Mesothelial cell of epicardium (in vitro differentiated cells): ENCODE data around the gene SLC25A45. TPM values are rescaled to one million over a fixed set of nuclear protein-coding genes. Genes with fewer than 3 reads are reported as not detected.

Source experiments
- DNase-seq, 2 experiments: peaks; one replicate each; pipeline ENCODE4 v3.0.0; 2021; ENCODE audit warnings: low spot score in 2 of 2; ENCODE audit not compliant: unreplicated experiment in 2 of 2
- H3K27ac Mint-ChIP-seq: 2 replicates; pipeline ENCODE4 v1.8.0; 2021; ENCODE audit warnings: mixed read lengths
- H3K27me3 Mint-ChIP-seq: 2 replicates; pipeline ENCODE4 v1.8.0; 2021; ENCODE audit warnings: low read depth, mixed read lengths
- H3K36me3 Mint-ChIP-seq: 2 replicates; pipeline ENCODE4 v1.8.0; 2021; ENCODE audit warnings: mixed read lengths
- H3K4me1 Mint-ChIP-seq: 2 replicates; pipeline ENCODE4 v1.8.0; 2021; ENCODE audit warnings: mixed read lengths
- H3K4me3 Mint-ChIP-seq: 2 replicates; pipeline ENCODE4 v1.8.0; 2021; ENCODE audit warnings: mild to moderate bottlenecking, moderate library complexity, mixed read lengths
- H3K9me3 Mint-ChIP-seq: 2 replicates; pipeline ENCODE4 v1.8.0; 2021; ENCODE audit warnings: mixed read lengths
- CTCF ChIP-seq: fragments of 200-600 bp; sonication (generic); IDR thresholded peaks from one replicate; pipeline ENCODE4 v1.5.0; 2021; ENCODE audit warnings: antibody characterized with exemption; ENCODE audit not compliant: unreplicated experiment
- total RNA-seq: library from RNA; stranded (reverse); gene quantifications from 3 replicates; pipeline ENCODE4 v1.2.1, GENCODE V29; 2021

SLC25A45 gene
- total RNA-seq, 1 donor from 2014 or later: 4.7 TPM

GRCh38 chr11:65403607-65404121 lies 21.2 kb upstream of the SLC25A45 start:
- DNase-seq: no peak
- Mint-ChIP-seq H3K27ac (peak overlapping the region; percentile 39), H3K36me3 (peaks cover 17% of the 10 kb centered on the region), H3K9me3 (no peaks in the 10 kb centered on the region), H3K27me3 (no peaks in the 10 kb centered on the region), H3K4me3 (no peak overlapping the region), H3K4me1 (no peaks in the 10 kb centered on the region)
- TF ChIP-seq CTCF: no peak

- Mint-ChIP-seq H3K4me1 (no peaks in the 10 kb centered on the region), H3K9me3 (no peaks in the 10 kb centered on the region), H3K4me3 (no peak overlapping the region), H3K27ac (no peak overlapping the region), H3K36me3 (peaks cover 14% of the 10 kb centered on the region), H3K27me3 (no peaks in the 10 kb centered on the region)
- no peak for DNase-seq
- TF ChIP-seq CTCF: no peak
Observed at GRCh38 chr11:65402790-65403189, 20.3 kb upstream of the SLC25A45 start.

GRCh38 chr11:65401803-65402248 lies 19.4 kb upstream of the SLC25A45 start:
- Mint-ChIP-seq H3K9me3 (no peaks in the 10 kb centered on the region), H3K4me1 (no peaks in the 10 kb centered on the region), H3K27ac (no peak overlapping the region), H3K27me3 (no peaks in the 10 kb centered on the region), H3K4me3 (no peak overlapping the region), H3K36me3 (peaks cover 19% of the 10 kb centered on the region)
- no peak for TF ChIP-seq CTCF
- no peak for DNase-seq

GRCh38 chr11:65401073-65401802 lies 18.8 kb upstream of the SLC25A45 start:
- no peak for DNase-seq
- H3K36me3 Mint-ChIP-seq: peaks cover 19% of the 10 kb centered on the region
- H3K27ac Mint-ChIP-seq: no peak overlapping the region
- TF ChIP-seq CTCF: no peak
- H3K9me3 Mint-ChIP-seq: no peaks in the 10 kb centered on the region
- H3K27me3 Mint-ChIP-seq: no peaks in the 10 kb centered on the region
- no peak overlapping the region for H3K4me3 Mint-ChIP-seq
- no peaks in the 10 kb centered on the region for H3K4me1 Mint-ChIP-seq

GRCh38 chr11:65400307-65401072 lies 18.0 kb upstream of the SLC25A45 start:
- H3K27me3 Mint-ChIP-seq: no peaks in the 10 kb centered on the region
- H3K9me3 Mint-ChIP-seq: no peaks in the 10 kb centered on the region
- no peak overlapping the region for H3K4me3 Mint-ChIP-seq
- no peak overlapping the region for H3K27ac Mint-ChIP-seq
- no peaks in the 10 kb centered on the region for H3K4me1 Mint-ChIP-seq
- no peak for TF ChIP-seq CTCF
- no peak for DNase-seq
- peaks cover 19% of the 10 kb centered on the region for H3K36me3 Mint-ChIP-seq
